Activated CD4-positive, CD25-positive, alpha-beta regulatory T cell (primary cell): ENCODE measurements around the gene ATG5.
"Not testable (repeated sequence)": the region's sequence is repeated elsewhere in the genome, so short reads cannot be mapped to it uniquely, and the experiment has no call there.

Experiments
- DNase-seq, 4 experiments: peaks; one replicate each; lab custom pipeline; 2025; lab: John Stamatoyannopoulos, UW

Gene ATG5

DNA sequence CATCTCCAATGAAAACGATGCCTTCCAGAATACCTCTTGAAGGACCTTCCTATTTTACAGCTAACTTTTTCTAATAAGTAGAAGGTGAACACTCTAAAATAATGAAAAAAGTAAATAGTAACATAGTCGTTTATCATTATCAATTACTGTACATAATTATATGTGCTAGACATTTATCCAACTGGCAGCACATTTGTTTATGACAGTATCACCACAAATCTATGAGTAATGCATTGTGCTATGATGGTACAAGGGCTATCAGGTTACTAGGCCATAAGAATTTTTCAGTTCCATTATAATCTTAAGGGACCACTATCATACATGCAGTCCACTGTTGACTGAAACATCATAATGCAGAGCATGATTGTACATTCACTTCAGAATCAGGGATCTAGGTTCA, 68.4 kb downstream of the ATG5 start:
- no peak for DNase-seq

- no peak for DNase-seq
Measured at GRCh38 chr6:106256201-106256968, 69.2 kb downstream of the ATG5 start.

GRCh38 chr6:106255306-106255705, 70.3 kb downstream of the ATG5 start:
- no peak for DNase-seq

DNA sequence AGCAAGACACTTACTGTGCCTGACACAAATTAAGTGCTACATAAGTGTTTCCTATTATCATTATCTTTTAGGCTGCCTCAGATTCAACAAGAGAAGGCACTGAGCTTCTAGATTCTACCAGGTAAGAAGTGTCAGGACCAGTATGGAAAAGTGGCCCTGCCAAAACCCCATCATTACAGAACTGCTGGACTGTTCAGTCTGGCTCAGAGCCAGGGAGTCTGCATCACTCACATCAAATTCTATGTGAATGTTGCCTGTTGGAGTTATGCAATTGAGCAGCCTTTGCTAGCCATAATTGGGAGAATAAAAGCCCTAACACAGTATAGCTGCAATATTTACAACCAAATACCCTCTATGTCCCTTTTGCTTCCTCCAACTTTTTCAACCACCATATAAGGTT, 70.9 kb downstream of the ATG5 start:
- no peak for DNase-seq

GRCh38 chr6:106253731-106254130, 71.8 kb downstream of the ATG5 start:
- DNase-seq, result no peak

- no peak for DNase-seq
Measured at GRCh38 chr6:106253172-106253571, 72.4 kb downstream of the ATG5 start.

DNA sequence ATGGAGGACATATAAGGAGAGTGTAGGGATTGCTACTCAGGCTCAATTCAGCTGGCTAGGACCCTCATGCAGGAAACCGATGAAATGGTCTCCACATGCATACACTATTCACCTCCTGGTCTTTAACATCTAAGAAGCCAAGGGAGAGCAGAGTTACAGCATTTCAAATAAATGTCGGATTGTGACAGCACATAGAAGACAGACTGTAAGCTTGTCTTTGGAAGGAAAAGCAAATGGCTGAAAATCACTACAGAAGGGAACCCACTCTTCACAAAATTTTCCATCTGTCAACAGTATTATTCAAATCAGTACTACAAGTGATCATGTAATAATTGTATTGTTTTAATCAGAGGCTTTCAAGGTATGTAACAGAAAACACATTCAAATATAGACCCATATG, 72.9 kb downstream of the ATG5 start:
- DNase-seq, result no peak

DNA sequence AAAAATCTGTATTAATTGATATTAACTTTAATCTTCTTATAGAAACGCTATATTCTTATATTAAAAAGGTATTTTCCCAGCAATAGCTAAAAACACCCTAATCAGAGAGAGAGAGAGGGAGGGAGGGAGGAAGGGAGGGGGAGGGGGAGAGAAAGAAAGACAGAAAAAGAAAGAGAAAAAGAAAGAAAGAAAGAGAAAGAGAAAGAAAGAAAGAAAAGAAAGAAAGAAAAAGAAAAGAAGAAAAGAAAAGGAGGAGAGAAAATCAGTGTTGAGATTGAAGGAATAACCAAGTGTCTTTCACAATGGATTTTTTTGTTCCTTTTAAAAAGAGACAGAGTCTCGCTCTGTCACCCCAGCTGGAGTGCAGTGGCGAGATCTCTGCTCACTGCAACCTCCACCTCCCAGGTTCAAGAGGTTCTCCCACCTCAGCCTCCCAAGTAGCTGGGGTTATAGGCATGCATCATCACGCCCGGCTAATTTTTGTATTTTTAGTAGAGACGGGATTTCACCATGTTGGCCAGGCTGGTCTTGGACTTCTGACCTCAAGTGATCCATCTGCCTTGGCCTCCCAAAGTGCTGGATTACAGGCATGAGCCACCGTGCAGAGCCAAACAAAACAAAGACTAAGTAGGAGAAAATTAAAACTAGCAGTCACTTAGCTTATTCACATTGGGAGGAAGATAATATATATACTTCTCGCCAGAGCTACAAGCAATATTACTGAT, 73.9 kb downstream of the ATG5 start:
- DNase-seq, result not testable (repeated sequence)

DNA sequence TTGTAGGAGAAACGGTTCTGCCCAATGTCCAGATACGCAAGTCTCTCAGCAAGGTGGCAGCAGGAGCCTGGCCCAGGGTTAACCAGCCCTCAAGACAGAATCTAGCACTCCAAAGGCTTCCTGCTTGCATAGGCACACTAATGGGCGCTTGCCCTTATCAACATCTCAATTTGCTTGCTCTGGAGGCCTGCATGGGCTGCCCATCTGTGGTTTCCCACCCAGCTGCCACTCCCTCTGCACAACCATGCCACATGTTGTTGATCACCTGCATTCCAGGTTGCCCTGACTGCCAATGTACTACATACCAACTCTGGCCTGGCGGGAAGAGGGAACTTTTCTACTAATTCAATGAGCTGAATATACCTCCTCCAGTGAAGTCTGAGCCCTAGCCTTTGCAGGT, 74.6 kb downstream of the ATG5 start:
- DNase-seq, result no peak

DNA sequence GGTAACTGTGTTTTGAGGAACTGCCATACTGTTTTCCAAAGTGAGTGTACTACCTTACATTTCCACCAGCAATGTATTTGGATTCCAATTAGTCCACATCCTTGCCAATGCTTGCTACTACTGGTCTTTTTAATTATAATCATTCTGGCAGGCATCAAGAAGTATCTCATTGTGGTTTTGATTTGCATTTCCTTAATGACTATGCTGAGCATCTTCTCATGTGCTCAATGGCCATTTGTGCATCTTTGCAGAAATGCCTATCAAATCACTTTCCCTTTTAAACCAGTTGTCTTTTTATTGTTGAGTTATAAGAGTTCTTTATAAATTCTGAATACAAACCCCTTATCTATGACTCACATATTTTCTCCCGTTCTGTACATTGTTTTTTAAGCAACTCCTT, 75.9 kb downstream of the ATG5 start:
- DNase-seq, result no peak

DNA sequence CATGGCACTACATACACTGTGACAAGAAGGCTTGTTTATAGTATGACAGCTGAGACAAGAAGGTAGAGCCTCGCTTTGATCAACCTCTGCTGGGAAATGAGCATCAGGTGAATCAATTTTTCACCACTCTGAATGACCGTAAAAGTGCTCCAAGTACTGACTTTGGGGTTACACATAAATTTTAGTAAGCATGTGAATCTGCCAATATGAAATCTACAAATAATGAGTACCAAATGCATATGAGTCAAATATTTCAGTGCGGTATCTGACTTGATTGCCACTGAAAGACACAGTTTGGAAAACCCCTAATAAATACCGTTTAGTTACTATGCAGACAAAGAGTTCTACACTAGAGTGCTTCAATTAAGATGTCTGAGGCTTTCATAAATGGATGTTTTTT, 77.8 kb downstream of the ATG5 start:
- no peak for DNase-seq

GRCh38 chr6:106247293-106247692, 78.3 kb downstream of the ATG5 start:
- no peak for DNase-seq

DNA sequence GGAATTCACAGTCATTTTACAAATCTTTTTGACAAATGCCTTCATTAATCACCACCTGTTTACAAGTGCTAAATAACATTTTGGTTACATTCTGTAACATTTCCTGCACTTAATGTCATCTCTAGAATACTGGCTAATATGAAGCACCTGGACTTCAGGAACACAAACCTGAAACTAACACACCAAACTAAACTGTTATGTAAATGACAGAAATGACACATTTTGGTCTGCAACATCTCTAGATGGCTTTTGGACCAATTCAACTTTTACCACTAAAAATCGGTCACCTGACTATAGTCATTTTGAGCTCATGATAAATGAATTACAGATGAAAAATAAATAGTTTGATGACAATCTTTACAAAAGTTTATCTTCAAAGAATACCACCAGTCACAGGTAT, 80.6 kb downstream of the ATG5 start:
- DNase-seq, result no peak

GRCh38 chr6:106244521-106244920, 81.0 kb downstream of the ATG5 start:
- DNase-seq, result no peak

DNA sequence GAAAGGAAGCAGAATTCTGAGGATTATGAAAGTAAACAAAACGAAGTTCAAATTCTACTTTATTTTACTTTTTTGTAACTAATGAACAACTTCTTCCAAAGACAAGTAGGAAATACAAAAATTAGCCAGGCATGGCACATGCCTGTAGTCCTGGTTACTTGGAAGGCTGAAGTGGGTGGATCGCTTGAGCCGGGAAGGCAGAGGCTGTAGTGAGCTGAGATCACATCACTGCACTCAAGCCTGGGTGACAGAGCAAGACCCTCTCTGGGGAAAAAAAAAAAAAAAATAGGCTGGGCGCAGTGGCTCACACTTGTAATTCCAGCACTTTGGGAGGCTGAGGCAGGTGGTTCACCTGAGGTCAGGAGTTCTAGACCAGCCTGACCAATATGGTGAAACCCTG, 82.3 kb downstream of the ATG5 start:
- DNase-seq, result no peak

- no peak for DNase-seq
Measured at GRCh38 chr6:106241498-106241897, 84.1 kb downstream of the ATG5 start.

DNA sequence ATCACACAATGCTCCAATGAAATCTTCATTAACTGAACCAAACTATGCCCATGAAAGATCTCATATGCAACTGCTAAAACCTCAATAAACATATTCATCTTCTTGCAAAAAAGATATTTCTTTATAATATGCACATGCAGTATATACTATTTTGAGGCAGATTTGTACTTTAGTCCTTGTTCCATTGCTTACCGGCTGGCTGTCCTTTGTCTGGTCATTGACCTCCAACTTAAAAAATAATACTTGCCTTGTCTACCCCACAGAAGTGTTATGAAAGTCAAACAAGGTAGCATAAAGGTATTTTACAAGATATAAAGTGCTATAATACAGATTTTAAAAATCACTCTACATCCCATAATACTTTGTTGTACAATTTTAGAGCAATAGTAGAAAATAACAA, 88.3 kb downstream of the ATG5 start:
- DNase-seq, result no peak

DNA sequence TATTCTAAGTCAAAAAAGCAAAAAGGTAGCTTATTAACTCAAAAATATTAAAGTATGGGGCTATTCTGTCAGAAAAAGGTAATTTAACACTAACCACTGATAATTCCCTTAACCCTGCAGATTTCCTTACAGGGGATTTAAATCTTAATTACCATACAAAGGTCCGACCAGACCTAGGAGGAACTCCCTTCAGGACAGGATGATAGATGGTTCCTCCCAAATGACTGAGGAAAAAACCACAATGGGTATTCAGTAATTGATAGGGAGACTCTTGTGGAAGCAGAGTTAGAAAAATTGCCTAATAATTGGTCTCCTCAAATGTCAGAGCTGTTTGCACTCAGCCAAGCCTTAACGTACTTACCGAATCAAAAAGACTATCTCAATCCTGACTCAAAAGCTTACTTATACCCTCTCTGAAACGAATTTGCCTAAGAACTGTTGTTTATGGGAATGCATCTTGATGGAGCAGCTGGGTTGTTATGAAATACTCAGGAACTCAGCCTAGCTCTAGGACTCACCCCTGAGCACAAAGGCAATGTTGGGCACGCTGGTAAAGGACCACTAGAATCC, 95.6 kb downstream of the ATG5 start:
- DNase-seq, result not testable (repeated sequence)

DNA sequence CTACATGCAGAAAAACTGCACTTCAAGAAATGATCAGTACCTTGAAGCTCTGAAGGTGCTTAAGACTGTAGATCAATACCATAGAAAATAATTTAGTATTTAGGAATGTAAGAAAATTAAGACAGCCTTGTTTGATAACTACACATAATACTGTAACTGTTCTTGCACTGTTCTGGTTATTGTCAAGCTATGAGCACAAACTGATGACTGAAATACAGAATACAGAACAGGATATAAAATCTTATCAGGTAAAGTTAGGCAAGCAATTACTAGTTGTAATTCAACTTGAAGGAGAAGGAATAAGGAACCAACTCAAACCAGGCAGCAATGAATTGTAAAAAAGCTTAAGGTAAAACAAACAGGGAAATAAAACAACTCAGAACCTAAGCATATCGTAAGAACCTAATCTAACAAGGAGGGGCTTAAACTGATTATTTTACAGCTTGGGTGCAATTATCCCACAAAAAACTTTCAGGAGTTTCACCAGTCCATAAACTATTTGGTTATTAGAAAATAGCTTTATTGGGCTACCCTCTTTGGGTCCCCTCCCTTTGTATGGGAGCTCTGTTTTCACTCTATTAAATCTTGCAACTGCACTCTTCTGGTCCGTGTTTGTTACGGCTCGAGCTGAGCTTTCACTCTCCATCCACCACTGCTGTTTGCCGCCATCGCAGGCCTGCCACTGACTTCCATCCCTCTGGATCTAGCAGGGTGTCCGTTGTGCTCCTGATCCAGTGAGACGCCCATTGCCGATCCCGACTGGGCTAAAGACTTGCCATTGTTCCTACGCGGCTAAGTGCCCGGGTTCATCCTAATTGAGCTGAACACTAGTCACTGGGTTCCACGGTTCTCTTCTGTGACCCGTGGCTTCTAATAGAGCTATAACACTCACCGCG, 97.7 kb downstream of the ATG5 start:
- no peak for DNase-seq

DNA sequence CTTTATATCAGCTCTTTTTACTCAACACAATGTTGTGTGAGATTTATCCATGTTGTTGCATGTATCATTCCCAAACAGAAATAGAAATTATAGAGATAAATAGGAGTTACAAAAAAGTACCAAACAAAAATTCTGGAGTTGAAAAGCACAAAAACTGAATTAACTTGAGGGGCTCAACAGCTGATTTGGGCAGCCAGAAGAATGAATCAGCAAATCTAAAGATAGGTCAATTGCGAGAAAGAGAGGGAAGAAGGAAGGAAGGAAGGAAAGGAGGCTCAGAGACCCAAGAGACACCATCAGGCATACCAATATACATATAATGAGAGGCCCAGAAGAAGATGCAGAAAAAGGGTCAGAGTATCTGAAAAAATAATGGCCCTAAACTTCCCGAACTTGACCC, 98.9 kb downstream of the ATG5 start:
- DNase-seq, result no peak

DNA sequence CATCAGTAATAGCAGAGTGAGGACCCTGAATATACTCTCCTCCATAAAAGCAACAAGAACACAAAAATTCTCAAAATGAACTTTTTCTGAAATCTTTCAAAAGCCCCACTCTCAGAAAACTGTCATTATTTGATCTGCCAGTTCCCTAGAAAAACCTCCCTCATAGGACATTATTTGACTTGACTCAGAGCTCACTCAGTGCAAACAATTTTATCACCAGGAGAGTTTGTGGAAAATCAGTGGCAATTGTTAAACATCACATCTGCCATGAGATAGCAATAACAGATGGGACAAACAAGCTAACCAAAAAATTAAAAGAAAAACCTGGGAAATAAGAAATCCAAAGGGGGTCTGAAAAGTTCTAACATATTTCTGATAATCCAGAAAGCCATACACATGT, 100.0 kb downstream of the ATG5 start:
- DNase-seq, result no peak

DNA sequence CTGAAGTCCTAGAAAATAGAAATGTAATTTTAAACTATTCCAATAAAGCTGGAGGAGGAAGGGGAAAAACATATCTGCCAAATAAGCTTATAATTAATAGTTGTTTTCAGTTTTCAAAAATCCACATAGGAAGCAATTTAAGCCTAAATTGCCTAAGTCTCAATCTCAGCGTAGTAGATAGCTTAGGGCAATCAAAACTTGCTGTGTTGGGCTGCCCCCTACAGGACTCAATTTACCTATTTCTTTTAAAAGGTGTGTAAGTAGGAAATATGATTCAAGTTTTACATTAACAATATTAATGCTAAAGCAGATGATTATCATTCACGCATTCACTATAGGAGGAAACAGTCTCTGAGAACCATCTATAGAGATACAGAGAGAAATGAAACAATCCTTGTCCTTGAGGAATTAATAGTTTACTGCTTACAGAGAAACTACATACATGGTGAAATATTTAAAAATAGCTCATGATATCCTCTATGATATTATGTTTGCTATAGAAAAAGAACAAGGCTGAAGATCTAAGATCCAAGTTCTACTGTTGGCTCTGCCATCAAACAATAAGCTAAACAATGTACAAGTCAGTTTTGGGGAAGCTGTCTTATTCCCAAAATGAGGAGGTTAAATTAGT, 102.1 kb downstream of the ATG5 start:
- peak; percentile 16 to 56 (median 54) for DNase-seq
